HepG2 (cell line): ENCODE measurements around the gene ZBTB9. TPM values are rescaled to one million over a fixed set of nuclear protein-coding genes. Genes with fewer than 3 reads are reported as not detected.

Source experiments
- ARID3A ChIP-seq: IDR thresholded peaks from 2 replicates; pipeline ENCODE4 v1.6.1; 2012; ENCODE audit warnings: low read depth, low read length, improper control_type of control experiment
- GMEB2 ChIP-seq: IDR thresholded peaks from 2 replicates; pipeline ENCODE4 v1.6.1; 2016; ENCODE audit warnings: missing biosample characterization, missing genetic modification reagents, low read depth
- HMG20B ChIP-seq: conservative IDR thresholded peaks from 2 replicates; pipeline ENCODE4 v1.6.1; 2016; ENCODE audit warnings: missing genetic modification reagents, missing compliant biosample characterization
- IRF1 ChIP-seq: sonication (generic); formaldehyde crosslinking; IDR thresholded peaks from 2 replicates; pipeline ENCODE4 v1.4.0; 2020; ENCODE audit warnings: low read depth, mild to moderate bottlenecking, missing genetic modification reagents
- PBX3 ChIP-seq: sonication (generic); formaldehyde crosslinking; IDR thresholded peaks from 2 replicates; pipeline ENCODE4 v1.8.1; 2023; ENCODE audit warnings: missing genetic modification reagents, inconsistent platforms, borderline replicate concordance
- PLSCR1 ChIP-seq: sonication (generic); formaldehyde crosslinking; IDR thresholded peaks from 2 replicates; pipeline ENCODE4 v1.5.0; 2020; ENCODE audit warnings: missing genetic modification reagents, mild to moderate bottlenecking, borderline replicate concordance
- TGIF2 ChIP-seq: IDR thresholded peaks from 2 replicates; pipeline ENCODE4 v1.6.1; 2016; ENCODE audit warnings: control low read depth, missing compliant biosample characterization
- THAP11 ChIP-seq: IDR thresholded peaks from 2 replicates; pipeline ENCODE4 v1.6.1; 2016; ENCODE audit warnings: missing biosample characterization, missing genetic modification reagents
- ZBTB34 ChIP-seq: sonication (generic); formaldehyde crosslinking; IDR thresholded peaks from 2 replicates; pipeline ENCODE4 v1.8.0; 2022; ENCODE audit warnings: mild to moderate bottlenecking, missing genetic modification reagents
- ZBTB38 ChIP-seq: sonication (generic); formaldehyde crosslinking; IDR thresholded peaks from 2 replicates; pipeline ENCODE4 v1.5.1; 2020; ENCODE audit warnings: mild to moderate bottlenecking, missing genetic modification reagents
- ZNF180 ChIP-seq: sonication (generic); formaldehyde crosslinking; IDR thresholded peaks from 2 replicates; pipeline ENCODE4 v1.4.0; 2020; ENCODE audit warnings: low read depth, missing genetic modification reagents, borderline replicate concordance
- ZNF235 ChIP-seq: sonication (generic); formaldehyde crosslinking; IDR thresholded peaks from 2 replicates; pipeline ENCODE4 v1.8.1; 2023; ENCODE audit warnings: mild to moderate bottlenecking, missing genetic modification reagents, borderline replicate concordance
- ZNF331 ChIP-seq: sonication (generic); formaldehyde crosslinking; IDR thresholded peaks from 2 replicates; pipeline ENCODE4 v1.4.0; 2020; ENCODE audit warnings: missing genetic modification reagents
- ZNF503 ChIP-seq: sonication (generic); formaldehyde crosslinking; IDR thresholded peaks from 2 replicates; pipeline ENCODE4 v1.4.0; 2020; ENCODE audit warnings: missing genetic modification reagents
- ZNF562 ChIP-seq: sonication (generic); formaldehyde crosslinking; IDR thresholded peaks from 2 replicates; pipeline ENCODE4 v1.8.0; 2022; ENCODE audit warnings: missing genetic modification reagents, borderline replicate concordance
- ZNF720 ChIP-seq: sonication (generic); formaldehyde crosslinking; IDR thresholded peaks from 2 replicates; pipeline ENCODE4 v1.4.0; 2020; ENCODE audit warnings: missing genetic modification reagents
- ZNF883 ChIP-seq: sonication (generic); formaldehyde crosslinking; IDR thresholded peaks from 2 replicates; pipeline ENCODE4 v1.5.1; 2020; ENCODE audit warnings: mild to moderate bottlenecking, missing genetic modification reagents; ENCODE audit errors: not compliant biosample characterization
- ZSCAN30 ChIP-seq: sonication (generic); formaldehyde crosslinking; IDR thresholded peaks from 2 replicates; pipeline ENCODE4 v1.5.0; 2020; ENCODE audit warnings: mild to moderate bottlenecking, missing genetic modification reagents
- polyA plus RNA-seq, 8 experiments: library from polyadenylated mRNA; depleted of rRNA in 3 of 8; stranded (reverse) in 7 of 8; unstranded in 1 of 8; fragments of >200 nt; fragmentation: Illumina TruSeq in 4 of 8; extraction: Trizol in 4 of 8; gene quantifications; 2 replicates each; pipeline versions ENCODE4 v1.2.1 to v1.2.3, GENCODE V29; 2011 to 2016; ENCODE audit warnings: low read depth in 4 of 8, missing spikeins in 1 of 8, mixed read lengths in 1 of 8; ENCODE audit not compliant: insufficient read depth in 1 of 8
- total RNA-seq, 5 experiments: library from RNA; depleted of rRNA; stranded (reverse); fragments of >200 nt; fragmentation: Illumina TruSeq; extraction: Trizol; gene quantifications; 2 replicates each; pipeline ENCODE4 v1.2.3, GENCODE V29; 2016; ENCODE audit warnings: low read depth in 1 of 5

ZBTB9 gene
- total and polyA plus RNA-seq, 2 of the 13 experiments (the other 11 are each of a cell fraction or from before 2014, with no cell fraction given): 5.3 to 9.2 TPM

- TF ChIP-seq PLSCR1 (CRISPR knock-in tag): no peak
- no peak for TF ChIP-seq ZSCAN30 (CRISPR knock-in tag)
- no peak; the same call in 1 of the 2 replicates for TF ChIP-seq ZNF235 (CRISPR knock-in tag)
- TF ChIP-seq TGIF2: peak; percentile 71
- 0 out of 2 replicates have a peak, but pooled peaks have one; percentile 72 for TF ChIP-seq ZBTB34 (CRISPR knock-in tag)
- TF ChIP-seq ZNF331 (CRISPR knock-in tag): peak; percentile 86
- no peak for TF ChIP-seq ZNF180 (CRISPR knock-in tag)
- peak; percentile 86 for TF ChIP-seq ZNF883 (CRISPR knock-in tag)
- 0 out of 2 replicates have a peak, but pooled peaks have one; percentile 82 for TF ChIP-seq IRF1 (CRISPR knock-in tag)
- peak; percentile 67 for TF ChIP-seq ZNF503 (CRISPR knock-in tag)
- peak; percentile 66 for TF ChIP-seq GMEB2 (CRISPR knock-in tag)
- no peak; the same call in 1 of the 2 replicates for TF ChIP-seq PBX3 (CRISPR knock-in tag)
- peak; percentile 95 for TF ChIP-seq THAP11 (CRISPR knock-in tag)
- TF ChIP-seq HMG20B (CRISPR knock-in tag): peak; percentile 67
- TF ChIP-seq ZNF562 (CRISPR knock-in tag): peak; percentile 63; the same call in 1 of the 2 replicates
- 0 out of 2 replicates have a peak, but pooled peaks have one; percentile 1 for TF ChIP-seq ARID3A
- TF ChIP-seq ZNF720 (CRISPR knock-in tag): peak; percentile 50
- peak; percentile 31; the same call in 1 of the 2 replicates for TF ChIP-seq ZBTB38 (CRISPR knock-in tag)
Measured at GRCh38 chr6:33454009-33454946, at the start of gene ZBTB9 (continued).
